HG03439 (cell line): ENCODE results near the gene NCAPD2.

Experiments used
- ATAC-seq: cut with Tn5 transposase; IDR thresholded peaks from one replicate; pipeline ENCODE4 v1.9.1; 2021; ENCODE audit warnings: mild to moderate bottlenecking, moderate library complexity; ENCODE audit not compliant: unreplicated experiment

The NCAPD2 gene

DNA sequence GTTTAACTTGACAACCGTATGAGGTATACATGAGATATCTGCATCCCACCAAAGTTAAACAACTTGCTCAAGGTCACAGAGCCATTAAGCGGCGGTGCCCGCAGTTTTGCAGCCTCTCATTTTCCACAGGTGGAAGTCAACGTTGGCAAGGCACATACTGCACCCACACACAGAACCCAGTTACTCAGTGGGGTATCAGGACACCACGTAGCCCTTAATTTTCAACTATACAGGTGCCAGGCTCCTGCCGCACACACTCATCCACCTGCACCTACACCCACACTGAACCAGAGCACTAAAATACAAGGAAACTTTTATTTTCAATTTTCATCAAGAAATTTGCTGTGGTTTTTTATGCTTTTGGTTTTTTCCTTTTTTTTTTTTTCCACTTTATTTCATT is 75.9 kb downstream of the NCAPD2 start:
- ATAC-seq, result no peak

DNA sequence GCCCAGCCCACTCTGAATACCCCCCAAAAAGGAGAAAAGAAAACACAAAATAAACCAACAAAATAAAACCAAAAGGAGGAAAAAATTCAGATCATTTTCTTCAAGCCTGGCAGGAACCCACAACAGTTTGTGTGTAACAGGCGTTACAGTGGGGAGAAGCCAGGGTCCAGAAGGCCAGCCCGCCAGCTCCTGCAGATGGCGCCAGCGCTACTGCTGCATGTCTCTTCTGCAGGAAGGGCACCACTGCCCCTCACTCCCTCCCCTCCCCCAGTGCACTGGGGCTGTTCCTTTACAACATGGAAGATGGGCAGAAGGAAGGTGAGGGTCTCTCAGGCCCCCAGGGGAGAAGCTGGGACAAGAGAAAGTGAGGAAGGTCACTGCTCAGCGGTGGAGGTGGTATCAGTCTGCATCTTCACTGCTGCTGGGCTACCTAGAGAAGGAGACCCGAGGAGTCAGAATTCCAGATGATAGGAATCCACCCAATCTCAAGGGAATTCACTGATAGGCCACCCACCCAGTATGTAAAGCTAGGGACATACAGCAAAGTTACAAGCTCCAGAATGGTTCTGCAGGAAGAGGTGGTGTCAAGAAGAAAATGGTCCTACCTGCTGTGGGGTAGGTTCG is 76.5 kb downstream of the NCAPD2 start:
- ATAC-seq, result no peak

GRCh38 chr12:6573001-6573400 is 79.1 kb downstream of the NCAPD2 start:
- ATAC-seq, result no peak

GRCh38 chr12:6574576-6575295 is 80.8 kb downstream of the NCAPD2 start:
- ATAC-seq, result no peak

- ATAC-seq, result no peak
Measured at GRCh38 chr12:6575648-6576047, 81.7 kb downstream of the NCAPD2 start.
